Calu3 (cell line): ENCODE measurements around the gene ABCG5. TPM values are rescaled to one million over a fixed set of nuclear protein-coding genes. Genes with fewer than 3 reads are reported as not detected.

Source experiments
- BruUV-seq: library from RNA; stranded (reverse); fragments of 400-500 nt; replicated peaks from 2 replicates; lab custom pipeline; 2021; lab: Mats Ljungman, UMichigan
- CTCF ChIA-PET: fragments of 300-600 bp; sonication (Branson Sonifier 250); formaldehyde crosslinking; loops from one replicate; lab custom pipeline; 2022; ENCODE audit warnings: antibody characterized with exemption; lab: Charles Lee
- DNase-seq: peaks from one replicate; pipeline ENCODE4 v3.0.0; 2022
- H3K27ac Mint-ChIP-seq: one replicate; pipeline ENCODE4 v1.8.0; 2022; ENCODE audit warnings: mixed read lengths; ENCODE audit not compliant: unreplicated experiment
- H3K27me3 Mint-ChIP-seq: one replicate; pipeline ENCODE4 v1.8.0; 2022; ENCODE audit warnings: mixed read lengths; ENCODE audit not compliant: unreplicated experiment
- H3K36me3 Mint-ChIP-seq: one replicate; pipeline ENCODE4 v1.8.0; 2022; ENCODE audit warnings: mild to moderate bottlenecking, moderate library complexity, mixed read lengths; ENCODE audit not compliant: insufficient read depth, unreplicated experiment
- H3K4me1 Mint-ChIP-seq: one replicate; pipeline ENCODE4 v1.8.0; 2022; ENCODE audit warnings: mild to moderate bottlenecking, low read depth, mixed read lengths; ENCODE audit not compliant: unreplicated experiment
- H3K4me3 Mint-ChIP-seq: one replicate; pipeline ENCODE4 v1.8.0; 2022; ENCODE audit warnings: mild to moderate bottlenecking, low read depth, moderate library complexity, mixed read lengths; ENCODE audit not compliant: unreplicated experiment
- H3K9me3 Mint-ChIP-seq: one replicate; pipeline ENCODE4 v1.8.0; 2022; ENCODE audit warnings: low read depth, mixed read lengths; ENCODE audit not compliant: unreplicated experiment
- CTCF ChIP-seq: fragments of 200-600 bp; IDR thresholded peaks from one replicate; pipeline ENCODE4 v1.8.0; 2022; ENCODE audit warnings: antibody characterized with exemption; ENCODE audit not compliant: unreplicated experiment
- intact Hi-C: fragments of 100-400 bp; cut with micrococcal nuclease; formaldehyde crosslinking; loops from one replicate; pipeline ENCODE4 v1.10.0; 2022; ENCODE audit not compliant: unreplicated experiment
- total RNA-seq: library from RNA; stranded (reverse); gene quantifications from 2 replicates; pipeline ENCODE4 v1.2.3, GENCODE V29; 2022

ABCG5 gene
- total RNA-seq, 1 experiment from 2014 or later: 0.66 TPM

GRCh38 chr2:43877782-43878464 lies 39.3 kb upstream of the ABCG5 start:
- intact Hi-C loops: loop anchor here (2.0 kb wide), 1 partner anchor 79 kb away; no protein-coding TSS in a partner anchor
- peak; percentile 95 for TF ChIP-seq CTCF
- H3K4me3 Mint-ChIP-seq: no peak overlapping the region
- H3K36me3 Mint-ChIP-seq: peaks cover 4% of the 10 kb centered on the region
- no peaks in the 10 kb centered on the region for H3K9me3 Mint-ChIP-seq
- peaks cover 15% of the 10 kb centered on the region for H3K27me3 Mint-ChIP-seq
- H3K27ac Mint-ChIP-seq: no peak overlapping the region
- DNase-seq: peak; percentile 78
- CTCF ChIA-PET: interaction anchor here (0.6 to 1.3 kb wide), 5 partner anchors 76 to 1078 kb away, joined by 3 to 6 read pairs (median 3); no protein-coding TSS in a partner anchor
- no TSS peak for BruUV-seq
- no peaks in the 10 kb centered on the region for H3K4me1 Mint-ChIP-seq

- no peak overlapping the region for H3K27ac Mint-ChIP-seq
- H3K36me3 Mint-ChIP-seq: no peaks in the 10 kb centered on the region
- no peaks in the 10 kb centered on the region for H3K4me1 Mint-ChIP-seq
- H3K27me3 Mint-ChIP-seq: peaks cover 39% of the 10 kb centered on the region
- no peaks in the 10 kb centered on the region for H3K9me3 Mint-ChIP-seq
- no TSS peak for BruUV-seq
- no peak for DNase-seq
- intact Hi-C loops: no loop called here
- CTCF ChIA-PET: interaction anchor here (0.6 kb wide), 1 partner anchor 73 kb away, joined by 4 read pairs; no protein-coding TSS in a partner anchor
- H3K4me3 Mint-ChIP-seq: no peak overlapping the region
- TF ChIP-seq CTCF: no peak
Observed at GRCh38 chr2:43874776-43875451, 36.3 kb upstream of the ABCG5 start.

GRCh38 chr2:43872151-43872550 lies 33.5 kb upstream of the ABCG5 start:
- Mint-ChIP-seq H3K36me3 (no peaks in the 10 kb centered on the region), H3K4me1 (no peaks in the 10 kb centered on the region), H3K4me3 (no peak overlapping the region), H3K27me3 (peaks cover 67% of the 10 kb centered on the region), H3K27ac (no peak overlapping the region), H3K9me3 (no peaks in the 10 kb centered on the region)
- no peak for DNase-seq
- intact Hi-C loops: no loop called here
- CTCF ChIA-PET: no interaction called here
- BruUV-seq: no TSS peak
- TF ChIP-seq CTCF: no peak

- Mint-ChIP-seq H3K27ac (no peak overlapping the region), H3K4me3 (no peak overlapping the region), H3K36me3 (no peaks in the 10 kb centered on the region), H3K9me3 (no peaks in the 10 kb centered on the region), H3K27me3 (peaks cover 79% of the 10 kb centered on the region), H3K4me1 (no peaks in the 10 kb centered on the region)
- no peak for TF ChIP-seq CTCF
- intact Hi-C loops: no loop called here
- BruUV-seq: no TSS peak
- CTCF ChIA-PET: interaction anchor here (0.6 kb wide), 1 partner anchor 135 kb away, joined by 7 read pairs; no protein-coding TSS in a partner anchor
- no peak for DNase-seq
Observed at GRCh38 chr2:43855292-43855691, 16.7 kb upstream of the ABCG5 start.
